H9 (cell line): ENCODE results near the gene PAQR5. TPM values are rescaled to one million over a fixed set of nuclear protein-coding genes. Genes with fewer than 3 reads are reported as not detected.

Source experiments
- DNase-seq: peaks from one replicate; pipeline ENCODE4 v3.0.0-alpha.2; 2017
- H2AFZ ChIP-seq: one replicate; pipeline ENCODE4 v1.6.1; 2013; ENCODE audit warnings: mild to moderate bottlenecking, low read length, control low read depth, moderate library complexity
- H2AK5ac ChIP-seq: 2 replicates; pipeline ENCODE4 v1.6.1; 2013; ENCODE audit warnings: low read length, control low read depth, mixed read lengths; ENCODE audit not compliant: insufficient read length
- H2BK120ac ChIP-seq: one replicate; pipeline ENCODE4 v1.6.1; 2013; ENCODE audit warnings: low read depth, mild to moderate bottlenecking, low read length, control low read depth, inconsistent platforms; ENCODE audit not compliant: poor library complexity, severe bottlenecking
- H2BK12ac ChIP-seq: 2 replicates; pipeline ENCODE4 v1.6.1; 2013; ENCODE audit warnings: low read length, control low read depth, mixed read lengths, low read depth; ENCODE audit not compliant: insufficient read length
- H2BK15ac ChIP-seq: 2 replicates; pipeline ENCODE4 v1.6.1; 2013; ENCODE audit warnings: low read depth, low read length, control low read depth
- H2BK20ac ChIP-seq: one replicate; pipeline ENCODE4 v1.6.1; 2013; ENCODE audit warnings: low read depth, mild to moderate bottlenecking, low read length, control low read depth, inconsistent platforms; ENCODE audit not compliant: poor library complexity, severe bottlenecking
- H2BK5ac ChIP-seq: 2 replicates; pipeline ENCODE4 v1.6.1; 2013; ENCODE audit warnings: low read length, control low read depth, mixed read lengths; ENCODE audit not compliant: insufficient read length
- H3K14ac ChIP-seq: 2 replicates; pipeline ENCODE4 v1.6.1; 2013; ENCODE audit warnings: low read length, control low read depth; ENCODE audit not compliant: insufficient read depth
- H3K18ac ChIP-seq: 2 replicates; pipeline ENCODE4 v1.6.1; 2013; ENCODE audit warnings: low read depth, mild to moderate bottlenecking, mixed read lengths, low read length, control low read depth; ENCODE audit not compliant: insufficient read length
- H3K23ac ChIP-seq: 2 replicates; pipeline ENCODE4 v1.6.1; 2013; ENCODE audit warnings: low read length, control low read depth, mixed read lengths, low read depth; ENCODE audit not compliant: insufficient read length
- H3K23me2 ChIP-seq: 2 replicates; pipeline ENCODE4 v1.6.1; 2013; ENCODE audit warnings: low read depth, mild to moderate bottlenecking, mixed read lengths, low read length, control low read depth; ENCODE audit not compliant: insufficient read length, poor library complexity, severe bottlenecking
- H3K27ac ChIP-seq: 2 replicates; pipeline ENCODE4 v1.5.1; 2013; ENCODE audit warnings: low read length, control low read depth, mixed read lengths, low read depth; ENCODE audit not compliant: insufficient read length
- H3K27me3 ChIP-seq: 2 replicates; pipeline ENCODE4 v1.6.1; 2013; ENCODE audit warnings: low read length, control low read depth, inconsistent platforms; ENCODE audit not compliant: insufficient read depth
- H3K4ac ChIP-seq: 2 replicates; pipeline ENCODE4 v1.6.1; 2013; ENCODE audit warnings: low read depth, mild to moderate bottlenecking, control low read depth, inconsistent platforms, low read length, moderate library complexity
- H3K4me1 ChIP-seq: 2 replicates; pipeline ENCODE4 v1.6.1; 2013; ENCODE audit warnings: low read length, control low read depth, inconsistent platforms; ENCODE audit not compliant: insufficient read depth
- H3K4me2 ChIP-seq: 2 replicates; pipeline ENCODE4 v1.6.1; 2013; ENCODE audit warnings: low read length, control low read depth, mixed read lengths; ENCODE audit not compliant: insufficient read length, insufficient read depth
- H3K56ac ChIP-seq: 2 replicates; pipeline ENCODE4 v1.6.1; 2013; ENCODE audit warnings: low read depth, mild to moderate bottlenecking, mixed read lengths, low read length, control low read depth; ENCODE audit not compliant: insufficient read length
- H3K79me1 ChIP-seq: 2 replicates; pipeline ENCODE4 v1.6.1; 2013; ENCODE audit warnings: low read depth, mild to moderate bottlenecking, moderate library complexity, low read length, control low read depth, inconsistent platforms; ENCODE audit not compliant: insufficient read depth, poor library complexity, severe bottlenecking
- H3K79me2 ChIP-seq: 2 replicates; pipeline ENCODE4 v1.6.1; 2013; ENCODE audit warnings: low read length, control low read depth, inconsistent platforms; ENCODE audit not compliant: insufficient read depth
- H3K9ac ChIP-seq: 2 replicates; pipeline ENCODE4 v1.6.1; 2013; ENCODE audit warnings: low read length, control low read depth, mixed read lengths; ENCODE audit not compliant: insufficient read length; ENCODE audit errors: extremely low read depth
- H3K9me3 ChIP-seq: one replicate; pipeline ENCODE4 v1.6.1; 2013; ENCODE audit warnings: low read depth, low read length, inconsistent platforms; ENCODE audit not compliant: control insufficient read depth
- H3T11ph ChIP-seq: one replicate; pipeline ENCODE4 v1.6.1; 2013; ENCODE audit warnings: mild to moderate bottlenecking, low read length, control low read depth, inconsistent platforms
- H4K20me1 ChIP-seq: one replicate; pipeline ENCODE4 v1.6.1; 2013; ENCODE audit not compliant: control insufficient read depth, insufficient read length, insufficient read depth
- H4K5ac ChIP-seq: 2 replicates; pipeline ENCODE4 v1.6.1; 2013; ENCODE audit warnings: low read depth, mild to moderate bottlenecking, mixed read lengths, low read length, control low read depth; ENCODE audit not compliant: insufficient read length
- H4K8ac ChIP-seq: replicated peaks from 2 replicates; pipeline ENCODE4 v1.6.1; 2013; ENCODE audit warnings: low read length, control low read depth, mixed read lengths, low read depth; ENCODE audit not compliant: insufficient read length
- H4K91ac ChIP-seq: 2 replicates; pipeline ENCODE4 v1.6.1; 2013; ENCODE audit warnings: low read depth, mild to moderate bottlenecking, moderate library complexity, mixed read lengths, low read length, control low read depth; ENCODE audit not compliant: insufficient read length
- H3K27ac Mint-ChIP-seq, 3 experiments: 2 replicates in 2 of 3; 3 replicates in 1 of 3; pipeline ENCODE4 v1.8.0; 2020 to 2021; ENCODE audit warnings: mixed read lengths in 3 of 3, mild to moderate bottlenecking in 1 of 3, moderate library complexity in 1 of 3
- H3K27me3 Mint-ChIP-seq: 2 replicates; pipeline ENCODE4 v1.8.0; 2021; ENCODE audit warnings: low read depth, mild to moderate bottlenecking, moderate library complexity, mixed read lengths
- H3K36me3 Mint-ChIP-seq, 3 experiments: 2 replicates in 2 of 3; 3 replicates in 1 of 3; pipeline ENCODE4 v1.8.0; 2020 to 2021; ENCODE audit warnings: low read depth in 3 of 3, mixed read lengths in 3 of 3; ENCODE audit not compliant: insufficient read depth in 1 of 3
- H3K4me1 Mint-ChIP-seq, 2 experiments: 2 replicates each; pipeline ENCODE4 v1.8.0; 2020; ENCODE audit warnings: mixed read lengths in 2 of 2
- H3K4me3 Mint-ChIP-seq, 2 experiments: 2 replicates in 1 of 2; 3 replicates in 1 of 2; pipeline ENCODE4 v1.8.0; 2020 to 2021; ENCODE audit warnings: mild to moderate bottlenecking in 2 of 2, mixed read lengths in 2 of 2, moderate library complexity in 1 of 2
- H3K9me3 Mint-ChIP-seq, 2 experiments: 2 replicates in 1 of 2; 3 replicates in 1 of 2; pipeline ENCODE4 v1.8.0; 2020; ENCODE audit warnings: mild to moderate bottlenecking in 2 of 2, mixed read lengths in 2 of 2, moderate library complexity in 1 of 2
- CTCF ChIP-seq: fragments of 200-600 bp; sonication (generic); conservative IDR thresholded peaks from 3 replicates; pipeline ENCODE4 v1.8.0; 2021; ENCODE audit warnings: antibody characterized with exemption, mild to moderate bottlenecking
- WGBS: extraction: QIAGEN DNeasy Blood & Tissue Kit; methylation state at CpG from one replicate; pipeline ENCODE4 v1.1.7; 2013; ENCODE audit warnings: missing lambda C conversion rate, low lambda C conversion rate, mixed read lengths; ENCODE audit not compliant: insufficient read length; ENCODE audit errors: extremely low coverage; 5-methylcytosine and 5-hydroxymethylcytosine counted together
- total RNA-seq: library from RNA; stranded (reverse); gene quantifications from 2 replicates; pipeline ENCODE4 v1.2.1, GENCODE V29; 2021

Gene PAQR5
- total RNA-seq, 1 experiment from 2014 or later = 1.6 TPM

GRCh38 chr15:69328739-69329138, 30.0 kb downstream of the PAQR5 start:
- H3T11ph ChIP-seq = no peak overlapping the region
- no peak overlapping the region for H2BK12ac ChIP-seq
- no peak overlapping the region for H3K4me3 Mint-ChIP-seq
- H2AK5ac ChIP-seq = no peak overlapping the region
- no peak overlapping the region for H3K18ac ChIP-seq
- no peak overlapping the region for H3K9ac ChIP-seq
- no peak overlapping the region for H3K4me2 ChIP-seq
- H3K79me1 ChIP-seq = no peaks in the 10 kb centered on the region
- H2AFZ ChIP-seq = no peak overlapping the region
- no peaks in the 10 kb centered on the region for H3K9me3 ChIP-seq
- H3K27ac Mint-ChIP-seq = no peak overlapping the region
- H4K20me1 ChIP-seq = no peaks in the 10 kb centered on the region
- no peaks in the 10 kb centered on the region; a peak in 1 of 7 replicates for H3K36me3 Mint-ChIP-seq
- no peak overlapping the region for H2BK15ac ChIP-seq
- no peak for DNase-seq
- peaks cover 7 to 33% of the 10 kb centered on the region in 2 experiments for H3K4me1 Mint-ChIP-seq
- H3K9me3 Mint-ChIP-seq = no peaks in the 10 kb centered on the region
- H2BK5ac ChIP-seq = no peak overlapping the region
- no peaks in the 10 kb centered on the region for H3K23me2 ChIP-seq
- TF ChIP-seq CTCF = no peak
- no peaks in the 10 kb centered on the region for H3K27me3 ChIP-seq
- no peak overlapping the region for H4K91ac ChIP-seq
- H3K27ac ChIP-seq = no peak overlapping the region
- no peak overlapping the region for H4K8ac ChIP-seq
- no peak overlapping the region for H2BK20ac ChIP-seq
- H3K4ac ChIP-seq = no peak overlapping the region
- H3K23ac ChIP-seq = no peak overlapping the region
- no peaks in the 10 kb centered on the region; the same call in 1 of the 2 replicates for H3K4me1 ChIP-seq
- no CpG with 5 or more reads among the region's 8 CpGs for WGBS
- no peak overlapping the region; the same call in 1 of the 2 replicates for H3K14ac ChIP-seq
- no peaks in the 10 kb centered on the region for H3K79me2 ChIP-seq
- no peak overlapping the region for H2BK120ac ChIP-seq
- H3K56ac ChIP-seq = no peak overlapping the region
- no peak overlapping the region for H4K5ac ChIP-seq
- H3K27me3 Mint-ChIP-seq = peaks cover 2% of the 10 kb centered on the region
